IPS DF 19.7 (cell line): ENCODE data around the gene CRYBG1.

Experiments
- DNase-seq: peaks from one replicate; pipeline ENCODE4 v3.0.0-alpha.2; 2013; ENCODE audit warnings: low read depth, low spot score

Gene CRYBG1

DNA sequence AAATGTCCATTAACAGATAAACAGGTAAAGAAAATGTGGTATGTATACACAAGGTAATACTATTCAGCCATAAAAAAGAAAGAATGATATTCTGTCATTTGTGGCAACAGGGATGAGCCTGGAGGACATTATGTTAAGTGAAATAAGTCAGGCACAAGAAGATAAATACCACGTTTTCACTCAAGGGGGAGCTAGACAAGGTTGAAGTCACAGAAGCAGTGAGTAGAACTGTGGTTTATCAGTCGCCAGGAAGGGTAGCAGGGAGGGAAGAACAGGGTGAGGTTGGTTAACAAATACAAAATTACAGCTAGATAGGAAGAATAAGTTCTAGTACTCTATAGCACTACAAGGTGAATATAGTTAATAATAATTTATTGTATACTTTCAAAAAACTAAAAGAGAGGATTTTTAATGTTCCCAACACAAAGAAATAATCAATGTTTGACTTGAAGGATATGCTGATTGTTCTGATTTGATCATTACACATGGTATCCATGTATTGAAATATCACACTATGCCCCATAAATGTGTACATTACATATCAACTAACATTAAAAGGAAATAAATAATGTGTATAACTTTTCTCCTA lies 247.7 kb downstream of the CRYBG1 start:
- DNase-seq: peak; percentile 54

GRCh38 chr6:106609699-106610098 lies 249.2 kb downstream of the CRYBG1 start:
- DNase-seq: no peak

DNA sequence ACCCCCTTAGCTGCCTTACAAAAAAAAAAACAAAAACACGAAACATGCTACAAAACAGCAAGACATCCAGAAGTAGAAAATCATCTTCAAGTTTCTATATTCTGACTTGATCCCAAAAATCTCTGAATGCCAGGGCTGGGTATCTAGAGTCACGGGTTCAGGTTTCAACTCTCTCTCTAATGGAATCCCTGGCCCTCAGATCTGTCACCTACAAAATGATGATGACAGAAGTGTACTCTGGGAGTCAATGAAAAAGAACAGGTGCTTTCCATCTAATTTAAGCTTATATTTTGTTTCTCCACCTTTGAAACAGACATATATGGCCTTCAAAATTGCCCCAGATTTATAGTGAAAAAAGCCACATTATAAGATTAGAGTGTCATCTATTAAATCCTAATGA lies 250.5 kb downstream of the CRYBG1 start:
- no peak for DNase-seq

- DNase-seq: no peak
Measured at GRCh38 chr6:106612671-106613416, 252.3 kb downstream of the CRYBG1 start.

DNA sequence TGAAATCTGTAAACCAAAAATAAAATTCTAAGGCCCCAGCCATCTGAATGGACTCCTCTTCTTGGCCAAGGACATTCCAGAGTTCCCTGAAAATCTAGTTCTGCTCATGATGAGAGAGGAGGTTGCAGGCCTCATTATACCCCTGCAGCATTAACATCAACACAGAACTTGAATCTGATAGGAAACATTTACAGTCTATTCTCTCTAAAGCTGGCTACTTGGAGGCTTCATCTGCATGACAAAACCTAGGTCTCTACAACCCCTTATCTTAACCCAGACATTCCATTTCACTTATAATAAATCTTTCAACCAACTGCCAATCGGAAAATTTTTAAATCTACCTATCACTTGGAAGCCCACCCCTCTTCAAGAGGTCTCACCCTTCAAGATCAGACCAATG lies 253.1 kb downstream of the CRYBG1 start:
- DNase-seq: peak; percentile 40

DNA sequence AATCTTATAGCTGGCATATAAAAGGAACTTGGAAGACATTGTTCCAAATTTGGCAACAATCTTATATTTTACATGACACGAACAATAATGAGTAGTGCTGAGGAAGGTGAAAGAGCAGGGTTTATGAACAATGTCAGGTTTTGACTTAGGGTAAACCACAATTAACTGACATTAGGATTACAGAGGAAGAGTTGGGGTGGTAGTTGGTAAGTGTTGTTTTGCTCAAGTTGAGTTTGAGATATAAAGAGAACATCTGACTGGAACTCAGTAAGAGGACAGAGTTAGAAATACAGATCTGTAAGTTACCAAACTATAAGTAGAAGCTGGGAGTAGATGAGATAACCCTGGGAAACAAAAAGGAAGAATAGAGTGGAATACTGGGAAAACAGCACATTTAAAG lies 253.6 kb downstream of the CRYBG1 start:
- DNase-seq: no peak

GRCh38 chr6:106614592-106615257 lies 254.2 kb downstream of the CRYBG1 start:
- peak; percentile 84 for DNase-seq

DNA sequence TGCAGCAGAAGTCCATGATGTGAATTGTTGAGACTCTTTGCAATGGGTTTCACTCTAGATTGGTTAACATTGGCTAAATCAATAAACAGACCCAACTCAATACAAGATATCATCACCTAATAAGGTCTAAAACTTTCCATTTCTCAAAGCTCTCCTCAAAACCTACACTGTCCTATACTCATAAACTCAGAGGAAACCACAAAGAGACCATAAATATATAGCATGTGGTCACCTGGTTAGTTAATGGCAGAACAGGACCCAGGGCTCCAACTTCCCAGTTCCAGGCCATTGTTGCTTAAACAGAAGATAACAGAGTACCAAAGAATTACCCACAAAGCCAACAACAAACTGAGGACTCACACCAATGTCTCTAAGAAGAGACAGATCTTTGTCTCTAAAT lies 256.8 kb downstream of the CRYBG1 start:
- DNase-seq: no peak

GRCh38 chr6:106617857-106618256 lies 257.3 kb downstream of the CRYBG1 start:
- DNase-seq: no peak

- no peak for DNase-seq
Measured at GRCh38 chr6:106618324-106618723, 257.8 kb downstream of the CRYBG1 start.

DNA sequence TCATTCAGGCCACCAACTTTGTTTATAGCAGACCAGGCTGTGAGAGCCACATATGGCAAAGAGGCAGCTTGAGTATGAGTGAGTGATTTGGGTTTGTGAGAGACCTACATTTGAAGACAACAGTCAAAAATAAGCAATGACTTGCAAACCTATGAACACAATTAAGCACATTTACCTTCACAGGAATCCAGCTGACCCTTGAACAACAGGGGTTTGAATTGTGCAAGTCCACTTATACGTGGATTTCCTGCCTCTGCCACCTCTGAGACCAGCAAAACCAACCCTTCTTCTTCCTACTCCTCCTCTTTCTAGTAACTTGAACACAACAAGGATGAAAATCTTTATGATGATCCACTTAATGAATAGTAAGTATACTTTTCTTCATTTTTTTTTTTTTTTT lies 258.7 kb downstream of the CRYBG1 start:
- DNase-seq: no peak

- no peak for DNase-seq
Measured at GRCh38 chr6:106620931-106621672, 260.6 kb downstream of the CRYBG1 start.
